Right lobe of liver (tissue), 4 donors: ENCODE data around the gene XDH.

Source experiments
- CTCF ChIP-seq, 4 donors: fragments of 200-600 bp in 3 of 4; fragments of 450-650 bp in 1 of 4; IDR thresholded peaks; one replicate each; pipeline versions ENCODE4 v1.5.1 to v1.8.0; 2016 to 2022; ENCODE audit warnings: antibody characterized with exemption in 4 of 4, mild to moderate bottlenecking in 2 of 4
- POLR2A ChIP-seq: fragments of 450-650 bp; IDR thresholded peaks from one replicate; pipeline ENCODE4 v1.6.1; 2017; ENCODE audit warnings: antibody characterized with exemption, mild to moderate bottlenecking
- donor health status: DM: no; HTN: no; CAD: no.
- donor health status: DM: no; HTN: no; CAD: no.
- donor health status: DM: no; HTN: yes; CAD: no.

- TF ChIP-seq CTCF (IDR thresholded peaks at IDR 0.05) (peak; percentile 91 to 96 (median 93)), POLR2A (no peak)
These were observed 80.9 kb downstream of the XDH start for GRCh38 chr2:31333527-31334183.
